GM19455 (cell line): Measurements from ENCODE around the gene CCDC152.
"Not testable (repeated sequence)": the region's sequence is repeated elsewhere in the genome, so short reads cannot be mapped to it uniquely, and the experiment has no call there.

Source experiments
- ATAC-seq: cut with Tn5 transposase; IDR thresholded peaks from one replicate; pipeline ENCODE4 v1.9.1; 2021; ENCODE audit not compliant: unreplicated experiment

The CCDC152 gene, protein sequence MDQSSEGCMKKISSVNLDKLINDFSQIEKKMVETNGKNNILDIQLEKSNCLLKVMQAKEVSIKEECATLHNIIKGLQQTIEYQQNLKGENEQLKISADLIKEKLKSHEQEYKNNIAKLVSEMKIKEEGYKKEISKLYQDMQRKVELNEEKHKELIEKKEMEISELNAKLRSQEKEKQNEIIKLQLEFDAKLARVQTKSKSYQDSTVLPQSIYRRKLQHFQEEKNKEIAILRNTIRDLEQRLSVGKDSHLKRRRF

DNA sequence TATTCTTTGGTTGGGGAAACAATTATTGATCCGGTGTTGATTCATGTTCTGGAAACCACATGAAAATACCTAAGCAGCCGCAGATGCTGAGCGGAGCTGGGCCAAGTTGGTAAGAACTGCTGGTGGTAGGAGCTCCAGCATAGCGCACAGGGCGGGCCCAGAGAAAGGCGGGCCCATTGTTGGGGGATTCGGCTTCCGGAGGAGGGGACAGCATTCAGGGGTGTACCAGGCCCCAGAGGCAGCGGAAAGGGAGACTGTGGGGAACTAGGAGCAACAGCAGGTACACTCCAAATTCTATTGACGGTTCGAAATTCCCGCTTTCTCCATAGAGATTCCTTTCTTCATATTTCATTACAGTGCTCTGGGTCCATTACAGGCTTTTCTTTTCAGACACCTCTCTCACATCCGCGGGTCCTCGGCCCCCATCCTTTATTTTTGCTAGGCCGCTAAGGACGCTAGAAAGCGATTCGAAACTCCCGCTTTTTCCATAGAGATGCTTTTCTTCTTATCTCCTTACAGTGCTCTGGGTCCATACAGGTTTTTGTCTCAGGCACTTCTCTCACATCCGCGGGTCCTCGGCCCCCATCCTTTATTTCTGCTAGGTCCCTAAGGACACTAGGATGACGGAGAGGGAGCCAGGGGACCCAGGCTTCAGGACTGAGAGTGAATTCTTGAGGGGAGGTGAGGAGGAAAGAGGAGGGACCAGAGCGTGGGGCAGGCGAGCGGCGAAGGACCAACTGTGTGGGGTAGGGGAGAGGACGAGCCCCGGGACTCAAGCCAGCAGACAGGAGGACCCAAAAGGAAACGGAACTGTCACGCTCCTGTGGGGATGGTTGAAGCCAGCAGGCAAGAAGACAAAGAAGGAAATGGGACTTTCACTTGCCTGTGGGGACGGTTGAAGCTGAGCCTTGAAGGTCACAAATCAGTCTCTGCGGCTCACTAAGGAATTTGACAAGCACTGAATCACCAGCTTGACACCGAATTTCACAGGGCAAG is at the start of gene CCDC152:
CCDC152 (plus strand) TSS at position 213 of the 996 bp plus-strand sequence. CDS start 2,304 bp downstream, outside the sequence.
- ATAC-seq = peak; percentile 71

DNA sequence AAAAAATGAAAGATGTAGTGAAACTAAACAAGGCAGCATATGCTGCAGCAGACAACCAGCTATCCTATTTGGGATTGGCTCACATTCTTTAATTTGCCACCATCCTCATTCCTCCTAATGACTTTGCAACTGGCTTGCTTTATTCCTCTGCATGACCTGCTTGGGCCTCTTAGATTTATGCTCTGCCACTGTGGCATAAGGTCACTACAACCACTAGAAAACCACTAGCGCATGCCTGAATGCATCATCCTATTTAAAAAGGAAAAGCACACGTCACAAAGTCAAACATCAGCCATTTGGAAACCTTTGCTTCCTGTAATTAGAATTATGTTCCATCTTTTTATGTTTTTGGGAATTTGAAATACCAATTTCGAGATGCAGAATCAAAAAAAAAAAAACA is 40.8 kb upstream of the CCDC152 start:
- ATAC-seq = no peak

DNA sequence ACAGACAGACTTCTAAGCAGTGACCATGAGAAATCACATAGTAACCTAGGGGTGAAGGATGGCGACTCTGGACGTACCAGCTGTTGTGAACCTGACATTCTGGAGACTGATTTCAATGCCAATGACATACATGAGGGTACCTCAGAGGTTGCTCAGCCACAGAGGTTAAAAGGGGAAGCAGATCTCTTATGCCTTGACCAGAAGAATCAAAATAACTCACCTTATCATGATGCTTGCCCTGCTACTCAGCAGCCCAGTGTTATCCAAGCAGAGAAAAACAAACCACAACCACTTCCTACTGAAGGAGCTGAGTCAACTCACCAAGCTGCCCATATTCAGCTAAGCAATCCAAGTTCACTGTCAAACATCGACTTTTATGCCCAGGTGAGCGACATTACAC is 38.0 kb upstream of the CCDC152 start:
- peak; percentile 84 for ATAC-seq

DNA sequence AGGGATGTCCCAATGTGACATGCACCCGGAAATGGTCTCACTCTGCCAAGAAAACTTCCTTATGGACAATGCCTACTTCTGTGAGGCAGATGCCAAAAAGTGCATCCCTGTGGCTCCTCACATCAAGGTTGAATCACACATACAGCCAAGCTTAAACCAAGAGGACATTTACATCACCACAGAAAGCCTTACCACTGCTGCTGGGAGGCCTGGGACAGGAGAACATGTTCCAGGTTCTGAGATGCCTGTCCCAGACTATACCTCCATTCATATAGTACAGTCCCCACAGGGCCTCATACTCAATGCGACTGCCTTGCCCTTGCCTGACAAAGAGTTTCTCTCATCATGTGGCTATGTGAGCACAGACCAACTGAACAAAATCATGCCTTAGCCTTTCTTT is 37.6 kb upstream of the CCDC152 start:
- no peak for ATAC-seq

DNA sequence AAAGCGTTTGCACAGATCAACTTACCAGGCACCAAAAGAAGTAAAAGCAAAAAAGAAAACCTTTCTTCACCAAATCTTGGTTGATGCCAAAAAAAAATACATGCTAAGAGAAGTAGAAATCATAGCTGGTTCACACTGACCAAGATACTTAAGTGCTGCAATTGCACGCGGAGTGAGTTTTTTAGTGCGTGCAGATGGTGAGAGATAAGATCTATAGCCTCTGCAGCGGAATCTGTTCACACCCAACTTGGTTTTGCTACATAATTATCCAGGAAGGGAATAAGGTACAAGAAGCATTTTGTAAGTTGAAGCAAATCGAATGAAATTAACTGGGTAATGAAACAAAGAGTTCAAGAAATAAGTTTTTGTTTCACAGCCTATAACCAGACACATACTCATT is 36.4 kb upstream of the CCDC152 start:
- ATAC-seq = no peak

DNA sequence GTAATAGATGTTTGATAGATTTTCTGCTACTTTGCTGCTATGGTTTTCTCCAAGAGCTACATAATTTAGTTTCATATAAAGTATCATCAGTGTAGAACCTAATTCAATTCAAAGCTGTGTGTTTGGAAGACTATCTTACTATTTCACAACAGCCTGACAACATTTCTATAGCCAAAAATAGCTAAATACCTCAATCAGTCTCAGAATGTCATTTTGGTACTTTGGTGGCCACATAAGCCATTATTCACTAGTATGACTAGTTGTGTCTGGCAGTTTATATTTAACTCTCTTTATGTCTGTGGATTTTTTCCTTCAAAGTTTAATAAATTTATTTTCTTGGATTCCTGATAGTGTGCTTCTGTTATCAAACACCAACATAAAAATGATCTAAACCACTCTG is 35.1 kb upstream of the CCDC152 start:
- ATAC-seq = no peak

DNA sequence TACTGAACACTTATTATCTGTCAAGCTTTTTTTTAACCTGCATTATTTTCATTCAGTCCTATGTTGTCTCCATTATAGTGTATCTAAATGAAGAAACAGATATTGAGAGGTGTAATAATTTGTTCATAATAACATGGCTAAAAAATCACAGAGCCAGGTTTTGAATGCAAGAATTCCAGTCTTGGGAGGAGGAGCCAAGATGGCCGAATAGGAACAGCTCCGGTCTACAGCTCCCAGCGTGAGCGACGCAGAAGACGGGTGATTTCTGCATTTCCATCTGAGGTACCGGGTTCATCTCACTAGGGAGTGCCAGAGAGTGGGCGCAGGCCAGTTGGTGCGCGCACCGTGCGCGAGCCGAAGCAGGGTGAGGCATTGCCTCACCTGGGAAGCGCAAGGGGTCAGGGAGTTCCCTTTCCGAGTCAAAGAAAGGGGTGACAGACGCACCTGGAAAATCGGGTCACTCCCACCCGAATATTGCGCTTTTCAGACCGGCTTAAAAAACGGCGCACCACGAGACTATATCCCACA is 22.0 kb upstream of the CCDC152 start:
- not testable (repeated sequence) for ATAC-seq

DNA sequence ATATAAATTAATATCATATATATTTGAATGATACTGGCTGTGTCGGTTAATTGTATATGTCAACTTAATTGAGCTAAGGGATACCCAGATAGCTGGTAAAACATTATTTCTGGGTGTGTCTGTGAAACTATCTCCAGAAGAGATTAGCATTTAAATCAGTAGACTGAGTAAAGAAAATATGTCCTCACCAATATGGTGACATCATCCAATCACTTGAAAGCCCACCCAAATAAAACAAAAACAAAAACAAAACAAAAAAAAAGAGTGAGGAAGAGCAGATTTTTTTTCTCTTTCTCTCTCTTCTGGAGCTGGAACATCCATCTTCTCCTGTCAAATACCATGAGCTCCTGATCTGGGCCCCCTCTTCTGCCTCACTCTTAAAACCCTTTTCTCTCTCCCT is 15.7 kb upstream of the CCDC152 start:
- ATAC-seq = no peak

DNA sequence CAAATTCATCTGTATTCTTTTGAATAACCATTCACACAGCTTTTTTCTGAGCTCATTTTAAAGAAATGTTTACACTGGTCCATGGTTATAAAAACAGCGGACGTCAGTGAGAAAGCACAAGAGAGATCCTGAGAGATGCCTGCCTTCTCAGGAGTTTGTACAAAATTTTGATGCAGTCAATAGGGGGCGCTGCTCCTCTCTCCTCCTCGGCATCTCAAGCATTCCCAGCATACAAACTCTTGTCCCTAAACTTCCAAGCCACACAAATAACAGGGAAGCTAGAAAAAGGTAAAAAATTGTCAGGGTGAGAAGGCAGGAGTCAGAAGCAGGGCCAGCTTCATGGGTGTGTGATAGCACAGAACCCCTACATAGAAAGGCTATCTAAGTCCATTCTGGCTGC is 11.2 kb upstream of the CCDC152 start:
- ATAC-seq = no peak

DNA sequence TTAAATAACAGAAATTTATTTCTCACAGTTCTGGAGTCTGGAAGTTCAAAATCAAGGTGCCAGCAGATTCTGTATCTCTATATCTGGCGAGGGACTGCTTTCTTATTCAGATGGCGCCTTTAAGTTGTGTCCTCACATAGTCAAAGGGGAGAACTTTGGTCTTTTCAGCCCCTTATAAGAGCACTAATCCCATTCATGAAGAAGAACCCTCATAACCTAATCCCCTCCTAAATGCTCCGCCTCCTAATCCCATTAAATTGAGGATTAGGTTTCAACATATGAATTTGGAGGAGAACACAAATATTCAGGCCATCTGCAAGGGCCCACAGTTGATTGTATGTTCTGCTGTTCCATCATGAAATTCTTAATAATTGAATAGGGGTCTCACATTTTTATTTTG is 10.8 kb upstream of the CCDC152 start:
- ATAC-seq = no peak

DNA sequence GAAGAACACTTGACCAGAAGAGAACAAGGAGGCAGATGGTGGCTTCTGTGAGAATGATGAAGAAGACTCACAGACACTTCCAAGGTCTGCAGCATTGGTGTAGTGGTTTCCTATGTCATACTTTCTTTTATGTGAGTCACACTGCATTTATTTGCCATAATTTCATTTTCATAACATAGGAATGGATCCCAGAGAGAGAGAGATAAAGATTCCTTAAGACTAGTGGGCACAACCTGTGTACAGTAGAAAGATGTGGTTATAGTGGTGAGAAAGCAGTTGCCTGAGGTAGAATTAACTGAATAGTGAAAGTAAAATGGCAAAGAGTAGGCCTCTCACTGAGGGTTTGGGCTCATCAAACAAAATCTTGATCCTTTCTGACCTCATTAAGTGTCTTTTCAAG is 7.6 kb upstream of the CCDC152 start:
- ATAC-seq = no peak

DNA sequence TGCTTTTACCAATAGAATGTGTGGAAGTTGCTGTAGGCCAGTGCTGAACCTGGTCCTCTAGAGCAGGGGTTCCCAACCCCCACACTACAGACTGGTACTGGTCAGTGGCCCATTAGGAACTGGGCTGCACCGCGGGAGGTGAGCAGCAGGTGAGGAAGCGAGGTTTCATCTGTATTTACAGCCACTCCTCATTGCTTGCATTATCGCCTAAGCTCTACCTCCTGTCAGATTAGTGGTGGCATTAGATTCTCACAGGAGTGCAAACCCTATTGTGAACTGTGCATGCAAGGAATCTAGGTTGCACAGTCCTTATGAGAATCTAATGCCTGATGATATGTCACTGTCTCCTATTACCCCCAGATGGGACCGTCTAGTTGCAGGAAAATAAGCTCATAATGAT is 6.1 kb upstream of the CCDC152 start:
- no peak for ATAC-seq

DNA sequence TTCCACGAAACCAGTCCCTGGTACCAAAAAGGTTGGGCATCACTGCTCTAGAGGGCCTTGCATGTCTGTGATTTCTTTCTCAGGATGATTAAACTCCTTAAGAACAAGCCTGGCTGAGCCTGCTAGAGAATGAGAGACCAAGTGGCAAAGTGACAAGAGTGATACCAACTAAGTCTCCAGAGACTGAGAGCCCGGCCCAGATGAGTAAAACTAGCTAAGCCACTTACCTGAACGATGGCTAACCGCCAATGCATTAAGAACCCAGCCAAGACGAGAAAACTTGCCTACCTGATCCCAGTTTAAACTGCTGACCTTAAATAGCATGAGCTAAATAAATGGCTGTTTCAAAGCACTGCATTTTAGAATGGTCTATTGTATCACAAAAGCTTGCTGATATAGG is 5.6 kb upstream of the CCDC152 start:
- no peak for ATAC-seq

DNA sequence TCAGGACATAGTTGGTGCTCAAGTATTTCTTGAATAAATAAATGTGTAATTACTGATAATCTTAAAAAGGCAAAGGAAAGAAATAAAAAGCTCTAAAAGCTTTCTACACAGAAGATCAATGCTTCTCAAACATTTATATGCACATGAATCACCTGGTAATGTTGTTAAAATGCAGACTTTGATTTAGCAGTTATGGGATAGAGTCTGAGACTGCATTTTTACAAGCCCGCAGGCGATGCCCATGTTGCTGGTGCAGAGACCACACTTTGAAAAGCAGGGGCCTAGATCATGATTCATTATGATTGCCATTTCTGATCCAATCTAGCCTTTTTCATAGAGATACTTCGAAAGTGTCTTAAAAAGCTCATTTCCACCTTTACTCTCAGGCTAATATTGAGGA is 3.5 kb upstream of the CCDC152 start:
- no peak for ATAC-seq

DNA sequence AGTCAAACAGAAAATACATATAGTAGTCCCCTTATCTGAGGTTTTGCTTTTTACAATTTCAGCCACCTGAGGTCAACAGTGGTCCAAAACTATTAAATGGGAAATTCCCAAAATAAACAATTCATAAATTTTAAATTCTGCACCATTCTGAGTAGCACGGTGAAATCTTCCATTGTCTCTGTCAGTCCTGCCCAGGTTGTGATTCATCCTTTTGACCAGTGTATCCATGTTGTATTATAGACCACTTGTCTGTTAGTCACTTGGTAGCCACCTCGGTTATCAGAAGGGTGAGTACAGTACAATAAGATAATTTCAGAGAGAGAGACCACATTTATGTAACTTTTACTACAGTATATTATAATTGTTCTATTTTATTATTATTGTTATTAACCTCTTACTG is 2.8 kb downstream of the CCDC152 start:
- ATAC-seq = no peak

DNA sequence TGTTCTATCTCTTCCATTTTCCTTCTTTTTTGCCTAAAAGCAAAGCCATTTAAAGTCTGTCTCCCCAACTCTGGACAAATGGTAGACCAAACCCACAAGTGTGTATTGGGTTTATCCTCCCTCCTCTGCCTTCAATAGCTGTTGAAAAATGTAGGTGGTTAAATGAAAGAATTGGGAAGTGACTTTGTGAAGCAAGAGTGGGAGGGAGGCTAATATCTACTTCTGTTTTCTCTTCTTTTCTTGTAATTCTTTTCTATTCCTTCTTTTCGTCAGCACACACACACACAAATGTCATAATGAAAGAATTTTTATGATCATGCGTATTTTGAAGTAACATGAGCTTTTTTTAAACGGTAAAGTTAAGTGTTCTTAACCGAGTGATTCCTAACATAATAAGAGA is 3.8 kb downstream of the CCDC152 start:
- ATAC-seq = no peak

DNA sequence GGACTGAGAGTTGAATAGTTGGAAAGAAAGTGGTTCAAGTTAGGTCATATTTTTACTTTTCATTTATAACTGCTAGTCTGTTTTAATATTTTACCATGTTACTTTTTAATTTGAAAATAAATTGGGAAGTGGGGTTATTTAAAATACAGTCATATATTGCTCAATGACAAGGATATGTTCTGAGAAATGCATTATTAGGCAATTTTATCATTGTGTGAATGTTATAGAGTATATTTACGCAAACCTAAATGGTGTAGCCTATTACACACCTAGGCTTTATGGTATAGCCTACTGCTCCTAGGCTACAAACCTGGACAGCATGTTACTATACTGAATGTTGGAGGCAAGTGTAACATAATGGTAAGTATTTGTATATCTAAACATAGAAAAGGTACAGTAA is 5.2 kb downstream of the CCDC152 start:
- no peak for ATAC-seq

DNA sequence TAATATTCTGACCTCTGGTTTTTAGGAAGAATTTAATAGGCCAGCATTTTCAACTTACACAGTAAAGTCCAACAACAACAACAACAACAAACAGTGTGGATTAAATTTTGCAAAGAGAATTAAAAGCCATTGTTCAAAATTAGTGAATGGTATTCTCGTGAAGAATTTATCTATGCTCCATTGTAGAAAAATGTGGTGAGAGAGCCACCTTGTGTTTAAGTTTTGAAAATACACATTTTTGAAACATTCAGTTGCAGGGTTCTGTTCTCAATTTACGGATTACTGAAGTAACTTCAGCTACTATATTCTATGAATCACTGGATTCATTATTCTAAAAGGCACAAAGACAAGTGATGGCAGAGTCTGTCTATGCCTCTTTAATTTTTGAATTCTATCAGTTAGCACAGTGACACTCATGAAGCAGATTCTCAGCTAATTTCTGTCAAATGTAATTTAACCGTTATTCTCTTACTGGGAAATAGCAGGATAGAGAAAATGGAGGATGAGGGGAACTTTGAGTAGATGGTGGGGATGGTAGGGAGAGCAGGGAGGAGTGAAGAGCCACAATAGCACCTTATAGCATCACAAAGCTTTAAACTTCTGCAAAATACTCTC is 11.0 kb downstream of the CCDC152 start:
- no peak for ATAC-seq

DNA sequence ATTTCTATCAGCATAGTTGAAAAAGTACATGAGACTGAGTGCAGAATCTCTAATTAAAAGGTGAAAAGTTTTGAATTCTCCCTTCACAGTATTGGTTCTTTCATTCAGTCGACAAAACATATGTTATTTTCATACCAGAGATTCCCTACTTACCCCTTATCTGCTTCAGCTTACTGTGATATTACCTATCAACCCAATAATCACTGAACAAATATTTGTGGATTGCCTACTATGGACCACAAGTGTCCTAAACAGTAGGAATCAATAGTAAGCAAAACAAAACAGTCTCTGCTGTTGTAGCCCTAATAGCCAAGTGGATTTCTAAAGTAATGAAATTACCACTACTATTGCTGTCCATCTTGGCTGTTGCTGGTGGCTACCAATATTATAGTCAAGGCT is 11.5 kb downstream of the CCDC152 start:
- ATAC-seq = no peak

DNA sequence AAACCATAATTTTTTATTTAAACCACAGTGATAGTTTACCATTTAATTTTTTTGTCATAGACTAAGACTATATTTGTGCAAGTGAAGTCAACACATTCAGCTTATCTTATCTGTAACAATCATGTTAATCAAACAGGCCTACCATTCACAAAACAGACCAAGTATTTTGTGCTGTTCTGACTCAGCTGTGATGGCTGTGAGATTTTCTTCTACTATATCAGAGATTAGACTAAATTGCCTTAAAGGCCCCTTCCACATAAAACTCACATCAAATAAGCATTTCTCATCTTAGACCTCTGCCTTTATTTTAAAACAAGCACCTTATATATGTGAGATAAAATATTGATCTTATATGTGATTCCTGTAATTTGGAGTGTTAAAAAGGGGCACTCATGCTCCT is 13.4 kb downstream of the CCDC152 start:
- ATAC-seq = no peak

DNA sequence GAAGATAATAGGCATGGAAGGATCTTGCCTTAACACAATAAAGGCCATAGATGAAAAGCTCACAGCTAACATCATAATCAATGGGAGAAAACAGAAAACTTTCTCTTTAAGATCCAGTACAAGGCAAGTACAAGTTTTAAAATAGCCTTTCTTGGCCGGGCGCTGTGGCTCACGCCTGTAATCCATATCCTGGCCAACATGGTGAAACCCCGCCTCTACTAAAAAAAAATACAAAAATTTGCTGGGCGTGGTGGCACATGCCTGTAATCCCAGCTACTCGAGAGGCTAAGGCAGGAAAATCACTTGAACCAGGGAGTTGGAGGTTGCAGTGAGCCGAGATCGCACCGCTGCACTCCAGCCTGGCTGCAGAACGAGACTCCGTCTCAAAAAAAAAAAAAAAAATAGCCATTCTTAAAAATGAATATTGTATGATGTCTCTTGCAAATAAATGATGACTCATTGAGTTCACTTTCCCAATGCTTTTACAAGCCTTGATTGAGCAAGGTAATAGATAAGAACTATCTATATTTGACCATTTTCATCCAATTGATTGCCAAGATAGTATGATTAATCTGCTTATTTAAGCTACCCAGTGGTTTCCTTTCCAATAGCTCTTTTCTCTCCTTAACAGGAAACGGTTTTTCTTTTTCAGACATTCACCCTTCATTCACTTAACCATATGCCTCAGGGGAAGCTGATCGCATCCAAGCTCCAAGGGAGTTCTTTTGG is 15.8 kb downstream of the CCDC152 start:
- no peak for ATAC-seq
